Measurements from ENCODE around the gene HUWE1. TPM values are rescaled to one million over a fixed set of nuclear protein-coding genes. Genes with fewer than 3 reads are reported as not detected.

HUWE1 gene
- total RNA-seq, 2 donors from 2014 or later, result 107 to 206 TPM

- Histone ChIP-seq H3K4me3 (no peak overlapping the region), H3K9me3 (no peaks in the 10 kb centered on the region), H3K36me3 (no peaks in the 10 kb centered on the region), H3K27me3 (replicated peaks; ENCODE audit: insufficient read depth) (no peaks in the 10 kb centered on the region), H3K27ac (no peak overlapping the region), H3K4me1 (replicated peaks) (no peaks in the 10 kb centered on the region)
- intact Hi-C loops (cut with DNase I), result no loop called here
- TF ChIP-seq POLR2A (IDR thresholded peaks at IDR 0.05), result no peak
- TF ChIP-seq, protein P1, sequence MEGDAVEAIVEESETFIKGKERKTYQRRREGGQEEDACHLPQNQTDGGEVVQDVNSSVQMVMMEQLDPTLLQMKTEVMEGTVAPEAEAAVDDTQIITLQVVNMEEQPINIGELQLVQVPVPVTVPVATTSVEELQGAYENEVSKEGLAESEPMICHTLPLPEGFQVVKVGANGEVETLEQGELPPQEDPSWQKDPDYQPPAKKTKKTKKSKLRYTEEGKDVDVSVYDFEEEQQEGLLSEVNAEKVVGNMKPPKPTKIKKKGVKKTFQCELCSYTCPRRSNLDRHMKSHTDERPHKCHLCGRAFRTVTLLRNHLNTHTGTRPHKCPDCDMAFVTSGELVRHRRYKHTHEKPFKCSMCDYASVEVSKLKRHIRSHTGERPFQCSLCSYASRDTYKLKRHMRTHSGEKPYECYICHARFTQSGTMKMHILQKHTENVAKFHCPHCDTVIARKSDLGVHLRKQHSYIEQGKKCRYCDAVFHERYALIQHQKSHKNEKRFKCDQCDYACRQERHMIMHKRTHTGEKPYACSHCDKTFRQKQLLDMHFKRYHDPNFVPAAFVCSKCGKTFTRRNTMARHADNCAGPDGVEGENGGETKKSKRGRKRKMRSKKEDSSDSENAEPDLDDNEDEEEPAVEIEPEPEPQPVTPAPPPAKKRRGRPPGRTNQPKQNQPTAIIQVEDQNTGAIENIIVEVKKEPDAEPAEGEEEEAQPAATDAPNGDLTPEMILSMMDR (IDR thresholded peaks at IDR 0.05), result no peak
- TF ChIP-seq POLR2AphosphoS5 (IDR thresholded peaks at IDR 0.05), result no peak
- DNase-seq (ENCODE audit: low spot score), result no peak
- WGBS, result 87% methylated on average over 4 of the region's 4 CpGs
Measured at GRCh38 chrX:53630261-53630660, 56.3 kb downstream of the HUWE1 start.

- Histone ChIP-seq H3K27me3 (replicated peaks; ENCODE audit: insufficient read depth) (no peaks in the 10 kb centered on the region), H3K36me3 (no peaks in the 10 kb centered on the region), H3K4me3 (no peak overlapping the region), H3K9me3 (no peaks in the 10 kb centered on the region), H3K4me1 (replicated peaks) (no peaks in the 10 kb centered on the region), H3K27ac (no peak overlapping the region)
- intact Hi-C loops (cut with DNase I), result no loop called here
- DNase-seq (ENCODE audit: low spot score), result no peak
- 91% methylated on average over 2 of the region's 2 CpGs for WGBS
- TF ChIP-seq, protein P1 (IDR thresholded peaks at IDR 0.05), result no peak
Measured at GRCh38 chrX:53622431-53622830, 64.1 kb downstream of the HUWE1 start.

DNA sequence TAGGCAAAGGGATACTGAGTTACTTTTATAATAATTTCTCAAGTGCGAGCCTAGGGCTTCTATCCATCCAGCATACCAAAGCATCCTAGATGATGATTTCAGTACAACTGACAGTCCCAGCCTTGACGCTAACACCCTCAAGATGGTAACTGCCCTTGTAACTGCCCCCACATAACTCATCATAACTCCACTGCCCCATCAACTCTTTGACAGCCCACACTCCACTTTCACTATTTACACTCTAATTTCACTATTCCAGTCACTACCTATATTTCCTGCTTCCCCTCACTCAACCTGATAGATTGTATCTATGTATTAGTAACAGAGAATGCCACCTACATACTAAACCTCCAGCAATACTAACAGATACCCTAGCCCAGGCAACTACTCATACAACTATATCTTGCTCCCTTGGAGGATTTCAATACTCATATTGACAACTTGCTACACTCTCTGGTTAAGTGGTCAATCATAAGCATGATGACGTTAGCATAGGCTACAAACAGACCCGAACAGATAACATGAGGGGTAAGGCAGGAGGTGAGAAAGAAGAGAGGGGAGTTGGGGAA is 65.0 kb downstream of the HUWE1 start:
- no peak for TF ChIP-seq POLR2AphosphoS5 (IDR thresholded peaks at IDR 0.05)
- no peak for TF ChIP-seq POLR2A (IDR thresholded peaks at IDR 0.05)
- TF ChIP-seq, protein P1 (IDR thresholded peaks at IDR 0.05), result no peak
- Histone ChIP-seq H3K36me3 (no peaks in the 10 kb centered on the region), H3K4me1 (replicated peaks) (no peaks in the 10 kb centered on the region), H3K4me3 (no peak overlapping the region), H3K27ac (no peak overlapping the region), H3K27me3 (replicated peaks; ENCODE audit: insufficient read depth) (no peaks in the 10 kb centered on the region), H3K9me3 (no peaks in the 10 kb centered on the region)
- 97% methylated on average over 4 of the region's 4 CpGs for WGBS
- intact Hi-C loops (cut with DNase I), result no loop called here
- DNase-seq (ENCODE audit: low spot score), result no peak

GRCh38 chrX:53616946-53617345 is 69.6 kb downstream of the HUWE1 start:
- Histone ChIP-seq H3K4me1 (replicated peaks) (no peaks in the 10 kb centered on the region), H3K27me3 (replicated peaks; ENCODE audit: insufficient read depth) (no peaks in the 10 kb centered on the region), H3K9me3 (no peaks in the 10 kb centered on the region), H3K36me3 (no peaks in the 10 kb centered on the region), H3K27ac (no peak overlapping the region), H3K4me3 (no peak overlapping the region)
- 53% methylated on average over 6 of the region's 6 CpGs for WGBS
- TF ChIP-seq, protein P1 (IDR thresholded peaks at IDR 0.05), result no peak
- TF ChIP-seq POLR2AphosphoS5 (IDR thresholded peaks at IDR 0.05), result no peak
- no peak for TF ChIP-seq POLR2A (IDR thresholded peaks at IDR 0.05)
- intact Hi-C loops (cut with DNase I), result no loop called here
- DNase-seq (ENCODE audit: low spot score), result no peak

GRCh38 chrX:53606456-53606855 is 80.1 kb downstream of the HUWE1 start:
- Histone ChIP-seq H3K27ac (no peak overlapping the region), H3K36me3 (no peaks in the 10 kb centered on the region), H3K27me3 (replicated peaks; ENCODE audit: insufficient read depth) (no peaks in the 10 kb centered on the region), H3K4me1 (replicated peaks) (no peaks in the 10 kb centered on the region), H3K9me3 (no peaks in the 10 kb centered on the region), H3K4me3 (no peak overlapping the region)
- 86% methylated on average over 2 of the region's 2 CpGs for WGBS
- intact Hi-C loops (cut with DNase I), result no loop called here
- DNase-seq (ENCODE audit: low spot score), result no peak
- TF ChIP-seq POLR2AphosphoS5 (IDR thresholded peaks at IDR 0.05), result no peak
- TF ChIP-seq, protein P1 (IDR thresholded peaks at IDR 0.05), result no peak
- no peak for TF ChIP-seq POLR2A (IDR thresholded peaks at IDR 0.05)
